GM12892 (cell line): ENCODE data around the gene CAPG.
"Not testable (repeated sequence)": the region's sequence is repeated elsewhere in the genome, so short reads cannot be mapped to it uniquely, and the experiment has no call there.

Experiments used
- DNase-seq: peaks from one replicate; pipeline ENCODE4 v3.0.0; 2011; ENCODE audit not compliant: insufficient read length
- FAIRE-seq: peaks from 2 replicates; lab custom pipeline; 2011; peaks lifted over from hg19 to GRCh38; lab: Jason Lieb, UNC
- POLR2A ChIP-seq: IDR thresholded peaks from 2 replicates; pipeline ENCODE4 v1.6.1; 2011; ENCODE audit warnings: low read depth, low read length, control low read depth
- POLR2AphosphoS5 ChIP-seq: IDR thresholded peaks from 2 replicates; pipeline ENCODE4 v1.6.1; 2011; ENCODE audit warnings: low read depth, low read length, control low read depth
- TAF1 ChIP-seq: IDR thresholded peaks from 2 replicates; pipeline ENCODE4 v1.6.1; 2011; ENCODE audit warnings: low read depth, mild to moderate bottlenecking, control low read depth, low read length, borderline replicate concordance

Gene CAPG

GRCh38 chr2:85380048-85380447, 30.1 kb downstream of the CAPG start:
- no peak for FAIRE-seq
- DNase-seq = no peak
- TF ChIP-seq TAF1 (no peak), POLR2AphosphoS5 (no peak), POLR2A (no peak)

GRCh38 chr2:85378257-85378656, 31.9 kb downstream of the CAPG start:
- FAIRE-seq (no peak), DNase-seq (no peak)
- TF ChIP-seq TAF1 = no peak
- no peak for TF ChIP-seq POLR2A
- TF ChIP-seq POLR2AphosphoS5 = no peak

GRCh38 chr2:85377083-85377482, 33.1 kb downstream of the CAPG start:
- TF ChIP-seq TAF1 (no peak), POLR2AphosphoS5 (no peak), POLR2A (no peak)
- DNase-seq (no peak), FAIRE-seq (no peak)

GRCh38 chr2:85376291-85377065, 33.7 kb downstream of the CAPG start:
- DNase-seq (no peak), FAIRE-seq (no peak)
- TF ChIP-seq POLR2AphosphoS5 = no peak
- TF ChIP-seq TAF1 = no peak
- no peak for TF ChIP-seq POLR2A

- FAIRE-seq (no peak), DNase-seq (no peak)
- TF ChIP-seq POLR2A (no peak), TAF1 (no peak), POLR2AphosphoS5 (no peak)
Measured at GRCh38 chr2:85371045-85371444, 39.1 kb downstream of the CAPG start.

GRCh38 chr2:85369500-85369899, 40.7 kb downstream of the CAPG start:
- TF ChIP-seq TAF1 (no peak), POLR2AphosphoS5 (no peak), POLR2A (no peak)
- FAIRE-seq = no peak
- DNase-seq = no peak

GRCh38 chr2:85368921-85369320, 41.2 kb downstream of the CAPG start:
- DNase-seq (no peak), FAIRE-seq (no peak)
- TF ChIP-seq POLR2AphosphoS5 (no peak), TAF1 (no peak), POLR2A (no peak)

- DNase-seq (no peak), FAIRE-seq (no peak)
- no peak for TF ChIP-seq POLR2AphosphoS5
- TF ChIP-seq POLR2A = no peak
- TF ChIP-seq TAF1 = no peak
Measured at GRCh38 chr2:85367180-85367579, 43.0 kb downstream of the CAPG start.

GRCh38 chr2:85362653-85363387, 47.3 kb downstream of the CAPG start:
- FAIRE-seq, DNase-seq: not testable (repeated sequence)

- no peak for DNase-seq
- TF ChIP-seq POLR2AphosphoS5 (no peak), POLR2A (no peak), TAF1 (no peak)
- FAIRE-seq = no peak
Measured at GRCh38 chr2:85357736-85358135, 52.4 kb downstream of the CAPG start.

- FAIRE-seq (no peak), DNase-seq (no peak)
- TF ChIP-seq POLR2AphosphoS5 (no peak), TAF1 (no peak), POLR2A (no peak)
Measured at GRCh38 chr2:85356186-85356585, 54.0 kb downstream of the CAPG start.

- FAIRE-seq (no peak), DNase-seq (no peak)
- TF ChIP-seq TAF1 (no peak), POLR2A (no peak), POLR2AphosphoS5 (no peak)
Measured at GRCh38 chr2:85355521-85355920, 54.6 kb downstream of the CAPG start.

GRCh38 chr2:85355073-85355410, 55.1 kb downstream of the CAPG start:
- TF ChIP-seq POLR2AphosphoS5 (no peak), POLR2A (no peak), TAF1 (no peak)
- no peak for DNase-seq
- FAIRE-seq = no peak
